Adrenal gland (tissue), 5 donors: ENCODE results near the gene TSFM.

Source experiments
- POLR2A ChIP-seq, 2 donors: fragments of 450-650 bp; IDR thresholded peaks; one replicate each; pipeline ENCODE4 v1.6.1; 2017; ENCODE audit warnings: antibody characterized with exemption in 2 of 2, mild to moderate bottlenecking in 2 of 2, moderate library complexity in 1 of 2
- TF ChIP-seq, protein P1 (sequence below), 6 experiments: fragments of 450-650 bp in 4 of 6; fragments of 200-600 bp in 2 of 6; sonication (generic) in 1 of 6; IDR thresholded peaks; 1 replicate in 5 of 6; 2 replicates in 1 of 6; pipeline versions ENCODE4 v1.5.1 to v1.8.0; 2016 to 2021; ENCODE audit warnings: antibody characterized with exemption in 6 of 6, mild to moderate bottlenecking in 2 of 6, moderate library complexity in 1 of 6
- donor health status: DM: no; HTN: no; CAD: no.

DNA sequence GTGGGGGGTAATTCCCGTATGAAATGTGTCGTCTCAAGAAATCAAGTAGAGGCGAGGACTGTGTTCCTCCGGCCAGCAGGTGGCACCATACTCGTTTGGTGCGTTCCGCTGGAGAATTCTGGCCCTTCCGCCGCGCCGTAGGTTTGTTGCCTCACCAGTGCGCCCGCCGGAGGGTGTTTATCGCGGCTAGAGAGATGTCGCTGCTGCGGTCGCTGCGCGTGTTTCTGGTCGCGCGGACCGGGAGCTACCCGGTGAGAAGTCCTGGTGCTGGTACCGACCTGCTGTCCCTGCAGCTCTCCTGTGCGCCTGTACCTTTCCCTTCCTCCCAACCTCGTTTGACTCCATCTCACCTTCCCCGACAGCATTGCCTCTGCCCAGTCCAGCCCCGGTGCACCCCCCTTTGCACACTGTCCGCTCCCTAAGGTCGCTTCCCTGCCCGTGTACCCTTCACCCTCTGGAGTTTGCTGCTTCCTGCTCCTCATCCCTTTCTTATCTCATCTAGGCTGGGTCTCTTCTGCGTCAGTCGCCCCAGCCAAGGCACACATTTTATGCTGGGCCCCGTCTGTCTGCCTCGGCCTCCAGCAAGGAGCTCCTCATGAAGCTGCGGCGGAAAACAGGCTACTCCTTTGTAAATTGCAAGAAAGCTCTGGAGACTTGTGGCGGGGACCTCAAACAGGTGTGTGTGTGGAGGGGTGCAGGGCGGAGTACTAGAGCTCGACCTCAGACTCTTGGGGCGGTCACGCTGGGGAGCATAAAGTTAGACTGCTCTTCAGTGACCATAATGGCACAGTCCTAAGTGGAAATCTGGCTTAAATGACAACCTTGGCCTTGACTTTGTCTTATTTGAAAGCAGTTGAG, at the start of gene TSFM:
- peak in 1 of 2 donors; percentile 79 for TF ChIP-seq POLR2A (IDR thresholded peaks at IDR 0.05)
- TF ChIP-seq, protein P1, sequence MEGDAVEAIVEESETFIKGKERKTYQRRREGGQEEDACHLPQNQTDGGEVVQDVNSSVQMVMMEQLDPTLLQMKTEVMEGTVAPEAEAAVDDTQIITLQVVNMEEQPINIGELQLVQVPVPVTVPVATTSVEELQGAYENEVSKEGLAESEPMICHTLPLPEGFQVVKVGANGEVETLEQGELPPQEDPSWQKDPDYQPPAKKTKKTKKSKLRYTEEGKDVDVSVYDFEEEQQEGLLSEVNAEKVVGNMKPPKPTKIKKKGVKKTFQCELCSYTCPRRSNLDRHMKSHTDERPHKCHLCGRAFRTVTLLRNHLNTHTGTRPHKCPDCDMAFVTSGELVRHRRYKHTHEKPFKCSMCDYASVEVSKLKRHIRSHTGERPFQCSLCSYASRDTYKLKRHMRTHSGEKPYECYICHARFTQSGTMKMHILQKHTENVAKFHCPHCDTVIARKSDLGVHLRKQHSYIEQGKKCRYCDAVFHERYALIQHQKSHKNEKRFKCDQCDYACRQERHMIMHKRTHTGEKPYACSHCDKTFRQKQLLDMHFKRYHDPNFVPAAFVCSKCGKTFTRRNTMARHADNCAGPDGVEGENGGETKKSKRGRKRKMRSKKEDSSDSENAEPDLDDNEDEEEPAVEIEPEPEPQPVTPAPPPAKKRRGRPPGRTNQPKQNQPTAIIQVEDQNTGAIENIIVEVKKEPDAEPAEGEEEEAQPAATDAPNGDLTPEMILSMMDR (IDR thresholded peaks at IDR 0.05): peak; percentile 89 to 98 (median 96)
